Measurements from ENCODE around the gene MVK. TPM values are rescaled to one million over a fixed set of nuclear protein-coding genes. Genes with fewer than 3 reads are reported as not detected.

The MVK gene
- total and polyA plus RNA-seq, 3 donors from 2014 or later = 49.8 to 63.6 (median 63.1) TPM

DNA sequence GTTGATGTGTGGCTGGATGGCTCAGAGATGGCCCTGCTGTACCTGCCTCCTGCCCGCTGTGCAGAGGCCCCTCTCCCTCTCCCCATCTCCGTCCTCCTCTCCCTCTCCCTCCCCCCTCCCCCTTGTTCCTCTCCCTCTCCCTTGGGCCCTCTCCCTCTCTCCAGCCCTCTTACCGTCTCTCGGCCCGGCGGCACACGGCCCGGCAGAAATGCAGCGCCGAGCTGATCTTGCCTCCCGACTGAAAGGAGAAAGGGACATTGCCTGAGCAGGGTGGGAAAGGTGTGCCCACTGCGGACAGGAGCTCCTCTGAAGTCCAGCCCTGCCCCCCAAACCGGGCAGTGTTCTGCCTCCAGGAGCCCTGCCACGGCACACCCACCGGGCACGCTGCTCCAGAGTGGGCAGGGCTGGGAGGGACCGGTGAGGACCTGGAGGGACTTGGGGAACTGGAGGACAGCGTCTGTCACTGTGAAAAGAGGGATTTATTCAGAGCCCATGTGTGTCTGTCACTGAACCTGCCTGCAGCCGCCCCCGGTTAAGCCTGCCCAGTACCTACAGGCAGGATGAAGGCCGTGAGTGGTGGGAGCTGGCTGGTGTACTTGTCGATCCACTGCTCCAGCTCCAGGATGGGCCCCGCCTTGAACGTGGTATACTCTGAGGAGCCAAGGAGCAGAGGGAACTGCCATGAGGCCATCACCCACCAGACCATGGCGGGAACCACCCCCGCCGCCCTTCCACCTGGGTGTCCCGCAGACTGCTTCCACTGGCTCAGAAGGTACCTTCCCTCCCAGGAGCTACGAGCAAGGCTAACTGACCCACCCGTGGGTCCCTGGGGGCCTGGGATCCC, 12.5 kb upstream of the MVK start:
- no peak for DNase-seq
- Histone ChIP-seq H3K4me1 (peaks cover 10% of the 10 kb centered on the region), H3K36me3 (ENCODE audit: low read depth, missing control alignments) (no peaks in the 10 kb centered on the region), H3K4me3 (no peak overlapping the region), H3K27ac (no peak overlapping the region), H3K9me3 (no peaks in the 10 kb centered on the region), H3K27me3 (no peaks in the 10 kb centered on the region)
- no peak for TF ChIP-seq POLR2A (IDR thresholded peaks at IDR 0.05)
- TF ChIP-seq, protein P1, sequence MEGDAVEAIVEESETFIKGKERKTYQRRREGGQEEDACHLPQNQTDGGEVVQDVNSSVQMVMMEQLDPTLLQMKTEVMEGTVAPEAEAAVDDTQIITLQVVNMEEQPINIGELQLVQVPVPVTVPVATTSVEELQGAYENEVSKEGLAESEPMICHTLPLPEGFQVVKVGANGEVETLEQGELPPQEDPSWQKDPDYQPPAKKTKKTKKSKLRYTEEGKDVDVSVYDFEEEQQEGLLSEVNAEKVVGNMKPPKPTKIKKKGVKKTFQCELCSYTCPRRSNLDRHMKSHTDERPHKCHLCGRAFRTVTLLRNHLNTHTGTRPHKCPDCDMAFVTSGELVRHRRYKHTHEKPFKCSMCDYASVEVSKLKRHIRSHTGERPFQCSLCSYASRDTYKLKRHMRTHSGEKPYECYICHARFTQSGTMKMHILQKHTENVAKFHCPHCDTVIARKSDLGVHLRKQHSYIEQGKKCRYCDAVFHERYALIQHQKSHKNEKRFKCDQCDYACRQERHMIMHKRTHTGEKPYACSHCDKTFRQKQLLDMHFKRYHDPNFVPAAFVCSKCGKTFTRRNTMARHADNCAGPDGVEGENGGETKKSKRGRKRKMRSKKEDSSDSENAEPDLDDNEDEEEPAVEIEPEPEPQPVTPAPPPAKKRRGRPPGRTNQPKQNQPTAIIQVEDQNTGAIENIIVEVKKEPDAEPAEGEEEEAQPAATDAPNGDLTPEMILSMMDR (IDR thresholded peaks at IDR 0.05) = no peak
- 86 to 90% methylated on average over 20 to 24 of the region's 30 CpGs for WGBS, 2 donors
- intact Hi-C loops (cut with DNase I; ENCODE audit: low total_unique reads) = no loop called here

DNA sequence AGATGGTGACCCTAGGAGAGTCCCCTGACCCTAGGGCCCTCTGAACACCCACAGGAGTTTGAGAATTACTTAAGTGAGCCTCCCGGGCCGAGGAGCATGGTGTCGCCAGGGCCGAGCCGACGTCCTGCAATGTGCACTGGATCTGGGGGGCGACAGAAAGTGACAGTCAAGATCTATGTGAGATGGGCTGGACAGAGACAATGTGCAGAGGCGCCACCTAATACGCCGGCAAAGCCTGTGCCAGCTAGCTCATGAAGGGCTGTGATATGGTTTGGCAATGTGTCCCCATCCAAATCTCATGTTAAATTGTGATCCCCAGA, 11.9 kb upstream of the MVK start:
- no peaks in the 10 kb centered on the region for H3K9me3 ChIP-seq
- H3K36me3 ChIP-seq (ENCODE audit: low read depth, missing control alignments) = no peaks in the 10 kb centered on the region
- DNase-seq = no peak

GRCh38 chr12:109562871-109563270, 10.7 kb upstream of the MVK start:
- TF ChIP-seq POLR2A (IDR thresholded peaks at IDR 0.05) = no peak
- TF ChIP-seq, protein P1 (IDR thresholded peaks at IDR 0.05) = no peak
- intact Hi-C loops (cut with DNase I; ENCODE audit: low total_unique reads) = no loop called here
- H3K27ac ChIP-seq = no peak overlapping the region
- no peaks in the 10 kb centered on the region for H3K9me3 ChIP-seq
- WGBS, 2 donors = 92 to 100% methylated on average over 1 to 4 of the region's 4 CpGs
- H3K4me3 ChIP-seq = no peak overlapping the region
- no peaks in the 10 kb centered on the region for H3K27me3 ChIP-seq
- DNase-seq = no peak
- H3K4me1 ChIP-seq = peaks cover 10% of the 10 kb centered on the region
- H3K36me3 ChIP-seq (ENCODE audit: low read depth, missing control alignments) = no peaks in the 10 kb centered on the region

More for the DNA sequence above, 11.9 kb upstream of the MVK start:
- intact Hi-C loops (cut with DNase I; ENCODE audit: low total_unique reads) = no loop called here
- WGBS, 2 donors = 95% methylated on average over 10 of the region's 10 CpGs
- Histone ChIP-seq H3K4me3 (no peak overlapping the region), H3K27ac (no peak overlapping the region), H3K27me3 (no peaks in the 10 kb centered on the region), H3K4me1 (peaks cover 10% of the 10 kb centered on the region)
- TF ChIP-seq, protein P1 (IDR thresholded peaks at IDR 0.05) = no peak
- TF ChIP-seq POLR2A (IDR thresholded peaks at IDR 0.05) = no peak

GRCh38 chr12:109563291-109564284, 10.0 kb upstream of the MVK start:
- Histone ChIP-seq H3K4me3 (no peak overlapping the region), H3K36me3 (ENCODE audit: low read depth, missing control alignments) (no peaks in the 10 kb centered on the region), H3K4me1 (peaks cover 10% of the 10 kb centered on the region), H3K27ac (peak overlapping the region in 1 of 2 donors; percentile 37), H3K9me3 (no peaks in the 10 kb centered on the region), H3K27me3 (no peaks in the 10 kb centered on the region)
- 71 to 79% methylated on average over 14 to 30 of the region's 30 CpGs for WGBS, 2 donors
- no peak for TF ChIP-seq POLR2A (IDR thresholded peaks at IDR 0.05)
- TF ChIP-seq, protein P1 (IDR thresholded peaks at IDR 0.05) = no peak
- peak; percentile 28 for DNase-seq
- intact Hi-C loops (cut with DNase I; ENCODE audit: low total_unique reads) = no loop called here
